D721Med (cell line): ENCODE data around the gene ARHGEF38.
"Not testable (repeated sequence)": the region's sequence is repeated elsewhere in the genome, so short reads cannot be mapped to it uniquely, and the experiment has no call there.

ENCODE experiments used
- DNase-seq: peaks from one replicate; pipeline ENCODE4 v3.0.0; 2011; ENCODE audit warnings: low spot score; ENCODE audit not compliant: insufficient read length
- FAIRE-seq: peaks from 2 replicates; lab custom pipeline; 2011; peaks lifted over from hg19 to GRCh38; lab: Jason Lieb, UNC
- TF ChIP-seq, protein P1 (sequence below): IDR thresholded peaks from 2 replicates; pipeline ENCODE4 v1.5.1; 2012; ENCODE audit warnings: mild to moderate bottlenecking, control low read depth; ENCODE audit not compliant: insufficient read depth; ENCODE audit errors: missing control alignments

ARHGEF38 gene

DNA sequence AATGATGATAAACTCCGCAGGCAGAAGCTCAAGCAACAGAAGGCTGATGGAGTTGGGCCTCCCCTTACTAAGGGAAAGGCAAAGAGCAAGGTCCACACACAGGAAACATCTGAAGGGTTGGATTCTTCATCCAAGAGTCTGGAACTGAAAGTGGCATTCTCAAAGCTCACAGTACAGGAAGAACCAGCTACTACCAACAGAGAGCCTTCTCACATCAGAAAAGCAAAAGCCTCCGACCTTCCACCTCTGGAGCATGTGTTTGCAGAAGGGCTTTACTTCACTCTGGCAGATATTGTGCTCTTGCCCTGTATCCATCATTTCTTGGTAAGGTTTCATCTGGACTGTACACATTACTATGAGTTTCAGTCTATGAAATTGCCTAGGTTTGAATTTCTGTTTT lies 166.8 kb downstream of the ARHGEF38 start:
- DNase-seq = no peak
- no peak for FAIRE-seq
- TF ChIP-seq, protein P1, sequence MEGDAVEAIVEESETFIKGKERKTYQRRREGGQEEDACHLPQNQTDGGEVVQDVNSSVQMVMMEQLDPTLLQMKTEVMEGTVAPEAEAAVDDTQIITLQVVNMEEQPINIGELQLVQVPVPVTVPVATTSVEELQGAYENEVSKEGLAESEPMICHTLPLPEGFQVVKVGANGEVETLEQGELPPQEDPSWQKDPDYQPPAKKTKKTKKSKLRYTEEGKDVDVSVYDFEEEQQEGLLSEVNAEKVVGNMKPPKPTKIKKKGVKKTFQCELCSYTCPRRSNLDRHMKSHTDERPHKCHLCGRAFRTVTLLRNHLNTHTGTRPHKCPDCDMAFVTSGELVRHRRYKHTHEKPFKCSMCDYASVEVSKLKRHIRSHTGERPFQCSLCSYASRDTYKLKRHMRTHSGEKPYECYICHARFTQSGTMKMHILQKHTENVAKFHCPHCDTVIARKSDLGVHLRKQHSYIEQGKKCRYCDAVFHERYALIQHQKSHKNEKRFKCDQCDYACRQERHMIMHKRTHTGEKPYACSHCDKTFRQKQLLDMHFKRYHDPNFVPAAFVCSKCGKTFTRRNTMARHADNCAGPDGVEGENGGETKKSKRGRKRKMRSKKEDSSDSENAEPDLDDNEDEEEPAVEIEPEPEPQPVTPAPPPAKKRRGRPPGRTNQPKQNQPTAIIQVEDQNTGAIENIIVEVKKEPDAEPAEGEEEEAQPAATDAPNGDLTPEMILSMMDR = no peak

DNA sequence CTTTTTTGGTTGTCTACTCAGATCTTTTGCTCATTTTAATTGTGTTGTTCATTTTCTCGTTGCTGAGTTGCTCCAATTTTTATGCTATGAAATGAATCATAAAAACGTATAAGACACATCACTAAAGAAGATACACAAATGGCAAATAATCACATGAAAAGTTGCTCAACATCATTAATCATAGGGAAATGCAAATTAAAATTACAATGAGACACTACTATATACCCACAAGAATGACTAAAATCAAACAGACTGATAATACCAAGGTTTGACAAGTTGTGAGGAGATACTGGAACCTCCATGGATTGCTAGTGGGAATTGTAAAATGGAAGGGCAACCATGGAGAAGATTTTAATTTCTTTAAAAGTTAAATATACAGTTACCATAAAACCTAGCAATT lies 173.2 kb downstream of the ARHGEF38 start:
- FAIRE-seq = no peak
- DNase-seq = no peak

DNA sequence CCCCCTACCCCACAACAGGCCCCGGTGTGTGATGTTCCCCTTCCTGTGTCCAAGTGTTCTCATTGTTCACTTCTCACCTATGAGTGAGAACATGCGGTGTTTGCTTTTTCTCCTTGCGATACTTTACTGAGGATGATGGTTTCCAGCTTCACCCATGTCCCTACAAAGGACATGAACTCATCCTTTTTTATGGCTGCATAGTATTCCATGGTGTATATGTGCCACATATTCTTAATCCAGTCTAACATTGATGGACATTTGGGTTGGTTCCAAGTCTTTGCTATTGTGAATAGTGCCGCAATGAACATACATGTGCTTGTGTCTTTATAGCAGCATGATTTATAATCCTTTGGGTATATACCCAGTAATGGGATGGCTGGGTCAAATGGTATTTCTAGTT lies 177.5 kb downstream of the ARHGEF38 start:
- not testable (repeated sequence) for FAIRE-seq, DNase-seq

More for the DNA sequence above, 173.2 kb downstream of the ARHGEF38 start:
- TF ChIP-seq, protein P1 = no peak
